ENCODE measurements around the gene CRIM1.

DNA sequence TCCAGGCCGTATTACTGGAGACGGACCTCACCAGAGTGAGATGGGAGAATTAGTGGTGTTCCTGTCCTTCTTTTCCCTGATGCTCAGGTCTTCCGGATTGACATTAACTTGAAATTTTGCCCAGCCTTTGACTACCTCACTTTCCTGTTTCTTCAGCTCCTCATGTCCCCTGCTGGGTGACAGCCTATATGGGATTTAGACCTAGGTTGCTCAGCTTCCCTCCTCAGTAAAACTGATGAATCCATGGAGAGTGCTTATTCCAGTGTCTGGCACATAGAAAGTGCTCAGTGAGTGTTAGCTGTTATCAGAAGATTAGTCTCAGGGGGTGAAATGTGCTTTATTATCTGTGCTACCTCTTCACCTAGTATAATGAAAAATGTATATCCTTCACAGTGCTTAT, 30.0 kb downstream of the CRIM1 start:
- TF ChIP-seq CTCF (conservative IDR thresholded peaks at IDR 0.05): no peak
- no peak for TF ChIP-seq EZH2 (IDR thresholded peaks at IDR 0.05; ENCODE audit: low read depth)

All from PC-9 (cell line).